ENCODE data around the gene BTG4. TPM values are rescaled to one million over a fixed set of nuclear protein-coding genes. Genes with fewer than 3 reads are reported as not detected.
A peak's percentile ranks its signal among the peaks of the same experiment; 100 is the strongest.

Gene BTG4
- total RNA-seq, 1 donor from 2014 or later, result 0.38 TPM

DNA sequence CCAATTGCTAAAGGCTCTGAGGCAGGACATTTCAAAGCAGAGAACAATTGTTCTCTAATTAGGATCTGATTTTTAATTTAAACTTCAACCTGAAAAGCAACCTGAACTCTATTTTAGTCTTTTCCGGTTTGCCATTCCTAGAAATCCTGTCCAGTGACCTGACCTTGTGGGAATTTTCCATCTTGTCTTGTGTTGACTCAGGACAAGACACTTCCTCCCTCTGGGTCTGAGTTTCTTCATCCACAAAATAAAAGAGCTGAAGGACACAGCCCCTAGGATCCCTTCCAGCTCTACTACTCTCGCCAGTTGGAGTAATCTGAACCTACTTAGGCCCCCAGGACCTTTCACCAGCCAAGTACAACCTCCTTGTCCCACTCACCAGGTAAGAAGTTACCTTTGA is 66.6 kb downstream of the BTG4 start:
- H3K36me3 ChIP-seq, result no peaks in the 10 kb centered on the region
- DNase-seq (no peak), ATAC-seq (no peak)
- no peaks in the 10 kb centered on the region for H3K27me3 ChIP-seq (ENCODE audit: low read depth)
- H3K4me3 ChIP-seq, result no peak overlapping the region
- peak overlapping the region; percentile 10 for H3K27ac ChIP-seq
- no peaks in the 10 kb centered on the region for H3K9me3 ChIP-seq
- intact Hi-C loops (cut with DNase I), result no loop called here
- peaks cover 7% of the 10 kb centered on the region for H3K4me1 ChIP-seq
- TF ChIP-seq, protein P1, sequence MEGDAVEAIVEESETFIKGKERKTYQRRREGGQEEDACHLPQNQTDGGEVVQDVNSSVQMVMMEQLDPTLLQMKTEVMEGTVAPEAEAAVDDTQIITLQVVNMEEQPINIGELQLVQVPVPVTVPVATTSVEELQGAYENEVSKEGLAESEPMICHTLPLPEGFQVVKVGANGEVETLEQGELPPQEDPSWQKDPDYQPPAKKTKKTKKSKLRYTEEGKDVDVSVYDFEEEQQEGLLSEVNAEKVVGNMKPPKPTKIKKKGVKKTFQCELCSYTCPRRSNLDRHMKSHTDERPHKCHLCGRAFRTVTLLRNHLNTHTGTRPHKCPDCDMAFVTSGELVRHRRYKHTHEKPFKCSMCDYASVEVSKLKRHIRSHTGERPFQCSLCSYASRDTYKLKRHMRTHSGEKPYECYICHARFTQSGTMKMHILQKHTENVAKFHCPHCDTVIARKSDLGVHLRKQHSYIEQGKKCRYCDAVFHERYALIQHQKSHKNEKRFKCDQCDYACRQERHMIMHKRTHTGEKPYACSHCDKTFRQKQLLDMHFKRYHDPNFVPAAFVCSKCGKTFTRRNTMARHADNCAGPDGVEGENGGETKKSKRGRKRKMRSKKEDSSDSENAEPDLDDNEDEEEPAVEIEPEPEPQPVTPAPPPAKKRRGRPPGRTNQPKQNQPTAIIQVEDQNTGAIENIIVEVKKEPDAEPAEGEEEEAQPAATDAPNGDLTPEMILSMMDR (IDR thresholded peaks at IDR 0.05), result no peak

Small RNAs within 50 kb of the gene (microRNA-seq; reads per million reads assigned to microRNA genes)
- gene MIR34B (ENCODE audit: borderline number of aligned reads), result 172 reads per million, percentile 61 among the genes with 10 or more reads in this experiment
- gene MIR34C (ENCODE audit: borderline number of aligned reads), result 1,654 reads per million, percentile 83 among the genes with 10 or more reads in this experiment

Other genes with a start within 250 kb of the BTG4 start
- 3.4 TPM for gene POU2AF3, start 213.8 kb downstream of the BTG4 start, total RNA-seq
- 3.4 TPM for gene POU2AF1, start 133.1 kb downstream of the BTG4 start, total RNA-seq
- 15.0 TPM for gene HOATZ, start 2.4 kb upstream of the BTG4 start, total RNA-seq
- gene LAYN, start 28.3 kb upstream of the BTG4 start, total RNA-seq, result 15.0 TPM
- 26.3 TPM for gene SIK2, start 90.1 kb upstream of the BTG4 start, total RNA-seq

All from lower lobe of right lung (tissue), 2 donors.